Inflammatory macrophage (primary cell): ENCODE measurements around the gene DEPP1.

ENCODE experiments used
- DNase-seq, 2 donors: peaks; one replicate each; pipeline ENCODE4 v3.0.0-alpha.2; 2020 to 2022

The DEPP1 gene

GRCh38 chr10:44978213-44978569, 418 bp downstream of the DEPP1 start:
- DNase-seq = no peak

- no peak for DNase-seq
Observed at GRCh38 chr10:44977287-44978212, 1.1 kb downstream of the DEPP1 start.

- DNase-seq = no peak
Observed at GRCh38 chr10:44976352-44977198, 2.0 kb downstream of the DEPP1 start.

- no peak for DNase-seq
Observed at GRCh38 chr10:44975431-44976331, 2.9 kb downstream of the DEPP1 start.

GRCh38 chr10:44974628-44975430, 3.8 kb downstream of the DEPP1 start:
- DNase-seq = peak; percentile 65 to 73

GRCh38 chr10:44974082-44974627, 4.5 kb downstream of the DEPP1 start:
- peak in 1 of 2 donors; percentile 48 for DNase-seq

GRCh38 chr10:44973323-44974081, 5.1 kb downstream of the DEPP1 start:
- no peak for DNase-seq

GRCh38 chr10:44972874-44973306, 5.7 kb downstream of the DEPP1 start:
- DNase-seq = no peak

- no peak for DNase-seq
Observed at GRCh38 chr10:44971935-44972757, 6.5 kb downstream of the DEPP1 start.

- DNase-seq = peak; percentile 54 to 57
Observed at GRCh38 chr10:44971434-44971833, 7.2 kb downstream of the DEPP1 start.

GRCh38 chr10:44970812-44971395, 7.7 kb downstream of the DEPP1 start:
- DNase-seq = no peak

- no peak for DNase-seq
Observed at GRCh38 chr10:44969854-44970253, 8.8 kb downstream of the DEPP1 start.

GRCh38 chr10:44968500-44969400, 9.9 kb downstream of the DEPP1 start:
- peak in 1 of 2 donors; percentile 30 for DNase-seq

GRCh38 chr10:44968091-44968490, 10.5 kb downstream of the DEPP1 start:
- DNase-seq = peak; percentile 98 to 99

GRCh38 chr10:44967616-44968015, 11.0 kb downstream of the DEPP1 start:
- DNase-seq = peak; percentile 60 to 66

- DNase-seq = peak; percentile 28 to 31
Observed at GRCh38 chr10:44966816-44967509, 11.6 kb downstream of the DEPP1 start.

- DNase-seq = peak; percentile 45 to 64
Observed at GRCh38 chr10:44966129-44966815, 12.3 kb downstream of the DEPP1 start.
